ENCODE results near the gene RBMY1E.
"Not testable (repeated sequence)": the region's sequence is repeated elsewhere in the genome, so short reads cannot be mapped to it uniquely, and the experiment has no call there.

Gene RBMY1E

GRCh38 chrY:21917932-21918331 is at the start of gene RBMY1E:
Gene RBMY1E (minus strand): TSS chrY:21918032. CDS start chrY:21916054, 1,978 bp downstream.
- DNase-seq = not testable (repeated sequence)

DNA sequence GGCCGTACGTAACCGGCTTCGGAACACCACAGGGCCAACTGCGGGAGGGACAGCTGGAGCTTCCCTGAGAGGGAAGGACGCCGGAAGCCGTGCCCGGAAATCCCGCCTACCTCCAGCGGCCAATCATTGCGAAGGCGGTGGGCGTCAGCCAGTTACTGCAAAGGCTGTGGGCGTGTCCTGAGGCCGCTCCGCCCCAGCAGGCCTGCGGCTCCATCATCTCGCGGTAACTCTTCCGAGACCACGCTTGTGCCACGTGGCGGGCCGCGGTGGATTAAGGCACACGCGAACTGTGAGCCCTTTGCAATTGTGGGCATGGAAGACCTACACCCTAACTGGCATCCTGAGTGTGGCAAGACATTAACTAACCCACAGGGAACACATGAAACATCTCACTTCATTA is 23.4 kb downstream of the RBMY1E start, which contains the start of gene RBMY1D:
Gene RBMY1D, minus strand, starts transcription at position 101 of the 400 bp plus-strand sequence. CDS start 2,013 bp downstream, outside the sequence.
- DNase-seq = not testable (repeated sequence)

DNA sequence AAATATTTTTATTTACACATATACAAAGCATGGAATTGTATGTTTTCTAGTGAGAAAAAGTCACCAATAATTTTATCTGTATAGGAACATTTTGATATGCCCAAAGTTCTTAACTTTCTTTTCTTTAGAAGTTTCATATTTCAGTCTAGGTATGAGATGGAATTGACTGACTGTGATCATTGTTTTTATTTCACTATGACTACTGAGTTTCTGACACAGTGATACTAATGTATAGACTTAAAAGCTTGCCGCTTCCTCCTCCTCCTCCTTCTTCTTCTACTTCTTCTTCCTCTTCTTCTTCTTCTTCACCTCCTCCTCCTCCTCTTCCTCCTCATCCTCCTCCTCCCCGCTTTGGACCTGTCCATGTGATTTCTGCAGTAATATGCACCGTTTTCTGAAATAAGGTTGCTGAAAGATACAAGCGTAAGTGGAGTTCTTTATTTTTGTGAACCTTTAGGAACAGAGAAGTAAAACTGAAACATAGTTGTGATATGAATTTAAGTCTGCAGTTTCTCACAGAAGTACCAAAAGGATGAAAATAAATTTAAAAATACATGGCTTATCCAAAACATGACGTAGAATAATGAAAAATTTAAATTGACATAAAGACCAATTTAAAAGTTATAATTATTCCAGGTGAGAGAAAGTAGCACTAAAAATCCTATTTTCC is 48.3 kb downstream of the RBMY1E start:
- DNase-seq = not testable (repeated sequence)
